ENCODE data around the gene CCDC152.
"Not testable (repeated sequence)": the region's sequence is repeated elsewhere in the genome, so short reads cannot be mapped to it uniquely, and the experiment has no call there.

CCDC152 gene

DNA sequence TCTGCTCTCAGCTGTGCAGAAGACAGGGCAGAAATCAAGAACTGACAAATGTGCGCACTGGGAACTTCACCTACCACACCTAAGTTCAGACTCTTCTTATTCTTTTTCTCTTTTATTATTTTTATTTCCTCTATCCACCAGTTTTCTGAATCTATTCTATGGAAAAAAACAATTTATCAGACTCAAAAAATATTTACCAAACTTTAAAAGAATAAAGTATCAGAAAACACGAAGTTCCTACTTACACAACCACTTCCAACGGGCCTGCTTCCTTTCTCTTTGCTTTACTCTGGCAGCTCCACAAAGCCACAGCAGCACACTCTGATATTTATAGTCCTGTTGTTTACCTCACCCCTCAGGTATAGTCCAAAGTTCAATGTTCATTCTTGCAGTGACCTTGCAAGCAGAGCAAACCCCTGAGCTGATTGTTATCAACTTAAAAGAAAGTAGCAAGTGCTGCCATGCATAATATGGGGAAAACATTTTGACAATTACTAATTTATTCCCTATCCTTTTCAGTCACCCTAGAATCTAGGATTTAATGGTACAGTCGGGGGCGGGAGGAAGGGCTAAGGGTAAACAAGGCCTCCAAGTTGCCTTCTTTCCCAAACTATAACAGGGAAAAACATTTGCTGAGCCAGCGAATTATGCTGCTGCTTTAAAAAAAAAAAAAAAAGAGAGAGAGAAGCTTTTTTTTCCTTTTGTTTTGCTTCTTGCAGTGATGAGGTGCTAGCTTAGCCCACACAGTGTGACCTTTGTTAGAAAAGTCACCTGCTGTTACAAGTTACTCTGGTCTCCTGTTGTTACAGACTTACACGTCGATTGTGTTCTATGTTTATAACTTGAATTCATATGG, 55.2 kb downstream of the CCDC152 start, which contains the start of gene SELENOP:
Gene SELENOP (minus strand): TSS at position 302 of the 856 bp plus-strand sequence. CDS start 3,539 bp downstream, outside the sequence.
- Mint-ChIP-seq H3K4me3 (no peak within 1 kb of the TSS), H3K4me1 (no peaks in the 10 kb centered on the region), H3K27ac (no peak within 1 kb of the TSS), H3K36me3 (no peaks in the 10 kb centered on the region), H3K27me3 (no peaks in the 10 kb centered on the region), H3K9me3 (no peaks in the 10 kb centered on the region)
- no peak for ATAC-seq (ENCODE audit: low read depth)
- DNase-seq (ENCODE audit: low spot score in 2 of 2), result no peak

DNA sequence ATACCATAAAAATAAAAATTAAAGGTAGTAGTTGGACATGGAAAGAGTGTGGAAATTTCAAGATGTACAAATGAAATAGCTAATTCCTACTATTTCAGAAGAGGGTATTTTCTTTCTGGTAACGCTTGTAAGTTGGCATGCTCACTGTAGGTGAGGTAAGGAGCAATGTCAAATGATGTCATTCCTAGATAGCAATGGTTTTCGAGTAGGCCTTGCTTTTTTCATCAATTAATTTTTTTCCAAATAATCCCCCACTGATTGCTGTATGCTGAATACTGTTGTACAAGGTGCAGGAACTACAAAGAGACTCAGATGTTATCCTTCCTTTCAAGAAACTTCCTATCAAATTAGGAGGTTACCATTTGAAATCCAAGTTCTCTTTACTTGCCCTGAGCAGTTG, 56.0 kb downstream of the CCDC152 start:
- Mint-ChIP-seq H3K36me3 (no peaks in the 10 kb centered on the region), H3K27me3 (no peaks in the 10 kb centered on the region), H3K4me1 (no peaks in the 10 kb centered on the region), H3K27ac (no peak overlapping the region), H3K4me3 (no peak overlapping the region), H3K9me3 (no peaks in the 10 kb centered on the region)
- DNase-seq (ENCODE audit: low spot score in 2 of 2), result no peak
- no peak for ATAC-seq (ENCODE audit: low read depth)

DNA sequence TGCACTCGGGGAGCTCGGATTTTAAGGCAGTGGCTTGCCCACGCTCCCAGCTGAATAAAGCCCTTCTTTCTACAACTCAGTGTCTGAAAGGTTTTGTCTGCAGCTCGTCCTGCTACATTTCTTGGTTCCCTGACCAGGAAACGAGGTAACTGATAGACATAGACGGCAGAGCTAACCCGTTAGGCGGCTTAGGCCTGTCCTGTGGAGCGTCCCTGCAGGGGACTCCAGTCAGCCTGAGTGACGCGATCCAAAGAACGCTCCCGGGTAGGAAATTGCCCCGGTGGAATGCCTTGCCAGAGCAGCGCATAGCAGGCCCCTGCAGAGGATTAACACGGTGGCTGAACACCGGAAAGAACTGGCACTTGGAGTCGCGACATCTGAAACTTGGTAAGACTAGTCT, 56.9 kb downstream of the CCDC152 start:
- ATAC-seq (ENCODE audit: low read depth) (no peak), DNase-seq (ENCODE audit: low spot score in 2 of 2) (no peak)
- H3K36me3 Mint-ChIP-seq, result no peaks in the 10 kb centered on the region
- no peaks in the 10 kb centered on the region for H3K4me1 Mint-ChIP-seq
- H3K9me3 Mint-ChIP-seq, result no peaks in the 10 kb centered on the region
- no peaks in the 10 kb centered on the region for H3K27me3 Mint-ChIP-seq
- no peak overlapping the region for H3K4me3 Mint-ChIP-seq
- no peak overlapping the region for H3K27ac Mint-ChIP-seq

DNA sequence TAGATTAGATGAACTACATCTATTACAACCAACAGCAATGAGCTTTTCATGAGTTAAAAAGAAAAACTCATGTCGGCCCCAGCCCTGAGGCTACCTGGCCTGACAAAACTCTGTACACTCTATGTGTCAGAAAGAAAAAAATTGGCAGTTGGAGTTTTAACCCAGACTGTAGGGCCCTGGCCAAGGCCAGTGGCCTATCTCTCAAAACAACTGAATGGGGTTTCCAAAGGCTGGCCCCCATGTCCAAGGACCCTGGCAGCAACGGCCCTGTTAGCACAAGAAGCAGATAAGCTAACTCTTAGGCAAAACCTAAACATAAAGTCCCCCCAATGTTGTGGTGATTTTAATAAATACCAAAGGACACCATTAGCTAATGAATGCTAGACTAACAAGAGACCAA, 59.9 kb downstream of the CCDC152 start:
- not testable (repeated sequence) for H3K9me3 Mint-ChIP-seq; H3K4me3 Mint-ChIP-seq; ATAC-seq (ENCODE audit: low read depth); H3K27me3 Mint-ChIP-seq; H3K4me1 Mint-ChIP-seq; DNase-seq (ENCODE audit: low spot score in 2 of 2); H3K36me3 Mint-ChIP-seq; H3K27ac Mint-ChIP-seq

DNA sequence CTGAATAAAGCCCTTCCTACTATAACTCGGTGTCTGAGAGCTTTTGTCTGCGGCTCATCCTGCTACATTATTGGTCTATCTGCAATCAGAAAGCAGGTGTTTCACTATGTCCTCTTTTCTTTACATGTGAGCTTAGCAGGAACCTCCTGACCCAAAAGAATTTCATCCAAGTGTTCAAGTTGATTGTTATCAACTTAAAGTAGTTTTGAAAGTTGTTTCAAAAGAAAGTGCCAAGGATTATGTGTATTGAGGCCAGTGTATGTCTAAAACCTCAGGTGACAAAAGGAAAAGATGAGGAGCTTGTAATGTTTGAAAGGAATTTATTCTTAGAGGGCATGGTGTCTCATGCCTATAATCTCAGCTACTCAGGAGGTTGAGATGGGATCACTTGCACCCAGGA, 63.1 kb downstream of the CCDC152 start:
- no peak for DNase-seq (ENCODE audit: low spot score in 2 of 2)
- no peak overlapping the region for H3K27ac Mint-ChIP-seq
- no peak for ATAC-seq (ENCODE audit: low read depth)
- no peaks in the 10 kb centered on the region for H3K36me3 Mint-ChIP-seq
- H3K4me3 Mint-ChIP-seq, result no peak overlapping the region
- no peaks in the 10 kb centered on the region for H3K9me3 Mint-ChIP-seq
- no peaks in the 10 kb centered on the region for H3K4me1 Mint-ChIP-seq
- H3K27me3 Mint-ChIP-seq, result peaks cover 8% of the 10 kb centered on the region

DNA sequence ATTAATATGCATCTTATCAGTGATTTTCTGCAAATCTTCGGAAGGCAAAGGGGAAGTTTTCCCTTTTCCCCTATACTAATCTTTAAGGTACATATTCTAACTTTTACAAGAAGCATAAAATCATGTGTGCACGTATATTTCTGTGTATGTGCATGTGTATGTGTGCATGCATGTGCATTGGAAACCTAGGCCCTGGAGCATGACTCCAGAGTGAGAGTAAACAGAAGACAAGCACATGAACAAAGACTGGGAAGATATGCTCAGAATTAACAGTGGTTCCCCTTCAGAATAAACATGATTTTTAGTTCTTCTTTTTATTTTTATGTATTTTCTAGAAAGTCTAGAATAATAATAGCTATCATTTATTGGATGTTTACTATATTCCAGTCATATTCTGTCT, 65.9 kb downstream of the CCDC152 start:
- H3K4me1 Mint-ChIP-seq, result no peaks in the 10 kb centered on the region
- peaks cover 9% of the 10 kb centered on the region for H3K27me3 Mint-ChIP-seq
- ATAC-seq (ENCODE audit: low read depth), result no peak
- H3K4me3 Mint-ChIP-seq, result no peak overlapping the region
- H3K36me3 Mint-ChIP-seq, result no peaks in the 10 kb centered on the region
- DNase-seq (ENCODE audit: low spot score in 2 of 2), result no peak
- no peak overlapping the region for H3K27ac Mint-ChIP-seq
- no peaks in the 10 kb centered on the region for H3K9me3 Mint-ChIP-seq

DNA sequence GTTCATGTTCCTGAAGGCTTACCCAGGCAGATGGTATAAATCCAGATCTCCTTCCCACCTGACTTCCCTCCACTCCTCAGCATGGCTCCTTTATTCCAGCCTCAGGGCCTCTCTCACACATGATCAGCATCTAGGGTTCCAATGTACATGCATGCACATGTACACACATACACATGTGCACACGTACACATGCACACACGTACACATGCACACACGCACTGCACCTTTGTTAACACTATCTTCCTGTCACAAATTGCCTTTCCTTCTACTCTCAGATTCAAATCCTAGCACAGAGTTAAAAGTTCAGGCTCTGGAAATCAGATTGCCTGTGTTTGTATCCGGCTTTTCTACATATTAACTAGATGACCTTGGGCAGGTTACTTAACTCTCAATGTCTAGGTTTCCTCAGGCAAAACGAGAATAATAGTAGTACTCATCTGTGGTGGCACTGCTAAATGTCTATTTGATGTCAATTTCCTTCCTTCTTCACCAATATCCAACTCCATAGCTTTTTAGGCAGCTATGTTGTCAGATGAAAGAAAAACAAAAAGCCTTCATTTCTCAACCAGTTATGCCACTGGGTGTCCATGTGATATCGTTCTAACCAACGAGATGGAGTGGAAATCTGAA, 67.8 kb downstream of the CCDC152 start:
- DNase-seq (ENCODE audit: low spot score in 2 of 2) (no peak), ATAC-seq (ENCODE audit: low read depth) (no peak)
- Mint-ChIP-seq H3K4me1 (no peaks in the 10 kb centered on the region), H3K27ac (no peak overlapping the region), H3K27me3 (peaks cover 11% of the 10 kb centered on the region), H3K9me3 (no peaks in the 10 kb centered on the region), H3K4me3 (no peak overlapping the region), H3K36me3 (no peaks in the 10 kb centered on the region)

DNA sequence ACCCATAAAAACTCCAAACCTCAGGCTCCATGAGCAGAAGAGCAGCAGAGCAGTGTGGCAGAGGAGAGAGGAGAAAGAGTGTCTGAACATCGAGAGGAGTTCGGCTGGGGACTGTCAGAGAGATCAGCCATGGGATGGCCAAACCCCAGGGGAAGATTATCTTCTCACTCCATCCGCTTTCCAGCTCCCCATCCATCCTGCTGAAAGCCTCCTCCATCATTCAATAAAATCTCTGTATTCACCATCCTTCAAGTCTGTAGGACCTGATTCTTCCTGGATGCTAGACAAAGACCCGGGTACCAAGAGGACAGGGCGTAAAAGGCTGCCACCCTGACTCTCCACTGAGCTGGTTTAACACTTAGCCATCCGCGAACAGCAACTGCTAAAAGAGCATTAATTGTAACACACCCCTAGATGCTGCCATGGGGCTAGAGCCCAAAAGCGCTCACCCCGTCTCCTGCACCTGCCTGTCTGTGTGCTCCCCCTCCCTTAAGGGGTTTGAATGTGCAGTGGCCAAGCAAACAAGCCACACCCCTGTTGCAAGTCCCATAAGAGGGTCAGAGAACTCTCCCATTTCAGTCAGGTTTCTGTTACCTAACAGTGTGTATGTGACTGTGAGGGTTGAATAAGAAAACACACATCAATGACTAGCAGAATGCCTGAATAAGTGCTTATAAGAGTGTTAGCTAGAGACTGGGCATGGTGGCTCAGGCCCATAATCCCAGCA, 69.0 kb downstream of the CCDC152 start:
- Mint-ChIP-seq H3K9me3 (no peaks in the 10 kb centered on the region), H3K36me3 (no peaks in the 10 kb centered on the region), H3K4me1 (no peaks in the 10 kb centered on the region), H3K27me3 (peaks cover 7% of the 10 kb centered on the region), H3K27ac (no peak overlapping the region), H3K4me3 (no peak overlapping the region)
- ATAC-seq (ENCODE audit: low read depth) (no peak), DNase-seq (ENCODE audit: low spot score in 2 of 2) (no peak)

DNA sequence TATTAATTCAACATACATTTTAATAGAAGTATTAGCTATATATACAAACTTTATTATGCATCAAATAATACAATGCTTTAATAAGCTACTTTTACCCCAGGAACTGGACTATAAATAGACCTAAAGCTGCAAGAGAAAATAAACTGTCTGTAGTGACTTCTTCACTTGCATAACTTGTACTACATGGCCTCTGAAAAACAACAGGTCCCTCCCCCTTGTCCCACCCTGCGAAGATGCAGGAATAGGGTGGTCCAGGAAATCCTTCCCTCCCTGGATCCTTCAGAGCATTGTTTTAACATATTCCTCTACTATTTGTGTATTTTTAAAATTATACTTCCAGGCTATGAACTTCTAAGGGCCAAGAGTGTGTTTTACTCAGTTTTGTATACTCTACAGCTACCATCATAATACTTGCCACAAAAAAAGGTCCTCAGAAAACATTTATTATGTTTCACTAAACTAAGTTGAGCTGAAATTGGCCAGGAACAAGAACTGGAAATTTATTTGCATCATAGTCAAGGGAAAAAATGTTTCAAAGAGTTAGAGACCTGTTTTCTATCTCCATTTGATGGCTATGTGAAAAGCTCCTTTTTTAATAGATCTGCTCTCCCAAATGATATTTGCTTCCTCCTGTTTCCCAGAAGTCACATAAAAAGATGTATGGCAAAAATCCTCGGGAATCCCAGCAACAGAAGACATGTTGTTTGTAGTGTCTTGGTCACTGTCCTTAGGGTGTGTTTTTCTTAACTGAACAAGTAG, 70.3 kb downstream of the CCDC152 start:
- no peak for DNase-seq (ENCODE audit: low spot score in 2 of 2)
- no peaks in the 10 kb centered on the region for H3K36me3 Mint-ChIP-seq
- no peak overlapping the region for H3K4me3 Mint-ChIP-seq
- no peak overlapping the region for H3K27ac Mint-ChIP-seq
- H3K9me3 Mint-ChIP-seq, result no peaks in the 10 kb centered on the region
- H3K27me3 Mint-ChIP-seq, result peaks cover 11% of the 10 kb centered on the region
- ATAC-seq (ENCODE audit: low read depth), result no peak
- no peaks in the 10 kb centered on the region for H3K4me1 Mint-ChIP-seq

DNA sequence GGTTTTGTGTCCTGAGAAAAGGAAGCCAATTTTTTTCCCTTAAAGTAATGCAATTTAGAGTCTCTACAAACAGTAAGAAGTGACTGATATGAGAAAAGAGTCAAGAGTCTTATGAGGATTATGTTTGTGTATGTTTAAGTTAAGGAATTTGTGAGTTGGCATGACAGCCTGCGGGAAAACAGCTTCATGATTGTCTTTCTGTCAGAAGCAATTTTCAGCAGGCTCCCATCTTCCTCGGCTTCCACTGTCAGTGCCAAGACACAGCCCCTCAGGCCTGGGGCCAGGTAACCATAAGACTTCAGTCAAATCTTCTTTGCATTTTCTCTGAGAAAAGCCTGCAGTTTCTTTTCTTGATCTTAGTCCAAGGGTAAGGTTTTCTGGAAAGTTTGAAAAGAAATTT, 72.1 kb downstream of the CCDC152 start:
- no peaks in the 10 kb centered on the region for H3K4me1 Mint-ChIP-seq
- H3K27ac Mint-ChIP-seq, result no peak overlapping the region
- no peaks in the 10 kb centered on the region for H3K36me3 Mint-ChIP-seq
- H3K9me3 Mint-ChIP-seq, result no peaks in the 10 kb centered on the region
- no peak for ATAC-seq (ENCODE audit: low read depth)
- no peak overlapping the region for H3K4me3 Mint-ChIP-seq
- peaks cover 11% of the 10 kb centered on the region for H3K27me3 Mint-ChIP-seq
- DNase-seq (ENCODE audit: low spot score in 2 of 2), result no peak

DNA sequence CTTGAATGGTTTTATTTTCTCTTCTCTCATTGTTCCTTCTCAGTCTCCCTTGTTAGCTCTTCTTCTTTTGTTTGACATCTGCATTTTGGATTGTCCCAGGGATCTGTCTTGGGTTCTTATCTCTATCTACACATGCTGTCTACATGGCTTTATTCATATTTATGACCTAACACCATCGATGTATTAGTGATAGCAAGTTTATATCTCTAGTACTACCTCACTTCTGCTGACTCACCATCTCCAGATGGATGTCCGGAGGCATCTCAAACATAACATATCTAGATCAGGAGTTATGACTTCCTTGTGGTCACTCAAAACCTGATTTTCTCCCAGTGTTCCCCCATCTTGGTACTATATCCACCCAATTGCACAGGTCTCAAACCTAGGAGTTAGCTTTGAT, 74.3 kb downstream of the CCDC152 start:
- H3K27ac Mint-ChIP-seq, result no peak overlapping the region
- H3K27me3 Mint-ChIP-seq, result peaks cover 7% of the 10 kb centered on the region
- DNase-seq (ENCODE audit: low spot score in 2 of 2), result no peak
- H3K9me3 Mint-ChIP-seq, result peaks cover 3% of the 10 kb centered on the region
- no peaks in the 10 kb centered on the region for H3K36me3 Mint-ChIP-seq
- no peak for ATAC-seq (ENCODE audit: low read depth)
- H3K4me3 Mint-ChIP-seq, result no peak overlapping the region
- no peaks in the 10 kb centered on the region for H3K4me1 Mint-ChIP-seq

DNA sequence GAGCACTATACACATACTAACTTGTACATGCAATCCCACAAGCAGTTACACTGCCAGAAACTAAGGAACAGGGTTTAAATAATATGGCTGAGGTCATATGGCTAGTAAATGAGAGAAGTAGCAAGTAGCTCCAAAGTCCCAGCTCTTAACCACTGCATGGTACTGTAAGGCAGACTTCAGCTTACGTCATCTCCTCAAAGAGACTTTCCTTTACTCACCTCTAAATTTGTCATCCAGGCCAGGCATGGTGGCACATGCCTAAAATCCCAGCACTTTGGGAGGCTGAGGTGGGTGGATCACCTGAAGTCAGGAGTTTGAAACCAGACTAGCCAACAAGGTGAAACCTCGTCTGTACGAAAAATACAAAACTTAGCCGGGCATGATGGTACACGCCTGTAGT, 75.4 kb downstream of the CCDC152 start:
- no peak for DNase-seq (ENCODE audit: low spot score in 2 of 2)
- no peaks in the 10 kb centered on the region for H3K36me3 Mint-ChIP-seq
- peaks cover 3% of the 10 kb centered on the region for H3K9me3 Mint-ChIP-seq
- peaks cover 7% of the 10 kb centered on the region for H3K27me3 Mint-ChIP-seq
- no peak for ATAC-seq (ENCODE audit: low read depth)
- no peaks in the 10 kb centered on the region for H3K4me1 Mint-ChIP-seq
- H3K27ac Mint-ChIP-seq, result no peak overlapping the region
- no peak overlapping the region for H3K4me3 Mint-ChIP-seq

DNA sequence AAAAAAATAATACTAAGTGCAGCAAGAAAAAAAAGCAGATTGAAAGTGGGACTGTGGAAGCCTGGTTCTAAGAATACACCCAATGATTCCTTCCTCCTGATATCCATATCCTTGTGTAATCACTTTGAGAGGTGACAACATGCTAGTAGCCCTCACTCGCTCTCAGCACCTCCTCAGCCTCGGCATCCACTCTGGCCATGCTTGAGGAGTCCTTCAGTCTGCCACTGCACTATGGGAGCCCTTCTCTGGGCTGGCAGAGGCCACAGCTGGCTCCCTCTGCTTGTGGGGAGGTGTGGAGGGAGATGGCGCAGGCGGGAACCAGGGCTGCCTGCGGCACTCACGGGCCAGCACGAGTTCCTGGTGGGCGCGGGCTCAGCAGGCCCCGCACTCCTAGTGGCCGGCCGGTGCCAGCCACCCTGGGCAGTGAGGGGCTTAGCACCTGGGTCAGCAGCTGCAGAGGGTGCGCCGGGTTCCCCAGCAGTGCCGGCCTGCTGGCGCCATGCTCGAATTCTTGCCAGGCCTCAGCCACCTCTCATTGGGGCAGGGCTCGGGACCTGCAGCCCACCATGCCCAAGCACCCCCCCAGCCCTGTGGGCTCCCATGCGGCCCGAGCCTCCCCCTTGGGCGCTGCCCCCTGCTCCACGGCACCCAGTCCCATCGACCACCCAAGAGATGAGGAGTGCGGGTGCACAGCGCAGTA, 79.6 kb downstream of the CCDC152 start:
- H3K27ac Mint-ChIP-seq, result no peak overlapping the region
- no peak for DNase-seq (ENCODE audit: low spot score in 2 of 2)
- ATAC-seq (ENCODE audit: low read depth), result no peak
- H3K4me3 Mint-ChIP-seq, result no peak overlapping the region
- no peaks in the 10 kb centered on the region for H3K4me1 Mint-ChIP-seq
- no peaks in the 10 kb centered on the region for H3K36me3 Mint-ChIP-seq
- no peaks in the 10 kb centered on the region for H3K27me3 Mint-ChIP-seq
- H3K9me3 Mint-ChIP-seq, result peaks cover 3% of the 10 kb centered on the region

Data from memory B cell (primary cell).